K562 (cell line): Measurements from ENCODE around the gene RSBN1L. TPM values are rescaled to one million over a fixed set of nuclear protein-coding genes. Genes with fewer than 3 reads are reported as not detected.

Experiments
- BHLHE40 ChIP-seq: IDR thresholded peaks from 2 replicates; pipeline ENCODE4 v1.6.1; 2011; ENCODE audit warnings: low read length, improper control_type of control experiment
- BRD9 ChIP-seq: fragments of 450-650 bp; IDR thresholded peaks from 2 replicates; pipeline ENCODE4 v1.6.1; 2018; ENCODE audit warnings: low read depth; ENCODE audit not compliant: partially characterized antibody
- CBFA2T3 ChIP-seq: fragments of 450-650 bp; IDR thresholded peaks from 2 replicates; pipeline ENCODE4 v1.6.1; 2017
- ELF1 ChIP-seq: fragments of 200-800 bp; sonication (Bioruptor generic); IDR thresholded peaks from 2 replicates; pipeline ENCODE4 v1.6.1; 2016; ENCODE audit warnings: missing genetic modification characterization, missing compliant biosample characterization
- ETS2 ChIP-seq: IDR thresholded peaks from 2 replicates; pipeline ENCODE4 v1.6.1; 2016; ENCODE audit warnings: borderline replicate concordance, missing genetic modification characterization, mild to moderate bottlenecking, moderate library complexity, missing compliant biosample characterization; ENCODE audit not compliant: poor library complexity, severe bottlenecking
- HCFC1 ChIP-seq: IDR thresholded peaks from 2 replicates; pipeline ENCODE4 v1.6.1; 2012; ENCODE audit warnings: low read depth, low read length, improper control_type of control experiment
- HNRNPL ChIP-seq: fragments of 200-400 bp; formaldehyde crosslinking; IDR thresholded peaks from 2 replicates; pipeline ENCODE4 v1.6.1; 2017; ENCODE audit warnings: low read depth, mild to moderate bottlenecking, low read length
- MTA2 ChIP-seq: fragments of 450-650 bp; IDR thresholded peaks from 2 replicates; pipeline ENCODE4 v1.6.1; 2016; ENCODE audit warnings: low read depth
- MYC ChIP-seq, 2 experiments: fragments of 250-450 bp in 1 of 2; sonication (Bioruptor Pico) in 1 of 2; IDR thresholded peaks; 2 replicates each; pipeline versions ENCODE4 v1.5.1 to v1.6.1; 2012 to 2021; ENCODE audit warnings: low read depth in 2 of 2, borderline replicate concordance in 1 of 2, improper control_type of control experiment in 1 of 2, low read length in 1 of 2, mild to moderate bottlenecking in 1 of 2, moderate library complexity in 1 of 2
- PTTG1 ChIP-seq: fragments of 450-650 bp; IDR thresholded peaks from 2 replicates; pipeline ENCODE4 v1.6.1; 2016; ENCODE audit warnings: low read depth, mild to moderate bottlenecking, missing genetic modification characterization, missing compliant biosample characterization
- RFX7 ChIP-seq: fragments of 250-450 bp; sonication (Bioruptor Pico); IDR thresholded peaks from 2 replicates; pipeline ENCODE4 v1.5.1; 2021; ENCODE audit warnings: mild to moderate bottlenecking
- TGIF2 ChIP-seq: sonication (generic); formaldehyde crosslinking; IDR thresholded peaks from 2 replicates; pipeline ENCODE4 v1.8.1; 2022; ENCODE audit warnings: mild to moderate bottlenecking, missing genetic modification reagents, moderate library complexity
- TRIM24 ChIP-seq, 2 experiments: fragments of 450-650 bp; IDR thresholded peaks; 2 replicates each; pipeline ENCODE4 v1.6.1; 2016
- ZFP1 ChIP-seq: fragments of 450-650 bp; formaldehyde crosslinking; IDR thresholded peaks from 2 replicates; pipeline ENCODE4 v1.4.0; 2020; ENCODE audit warnings: mild to moderate bottlenecking, mixed read lengths
- ZNF263 ChIP-seq: sonication (generic); formaldehyde crosslinking; IDR thresholded peaks from 2 replicates; pipeline ENCODE4 v1.8.0; 2022; ENCODE audit warnings: mild to moderate bottlenecking, missing genetic modification reagents, borderline replicate concordance
- ZNF699 ChIP-seq: fragments of 250-450 bp; sonication (Bioruptor Pico); IDR thresholded peaks from 2 replicates; pipeline ENCODE4 v1.8.0; 2021; ENCODE audit warnings: mild to moderate bottlenecking, moderate library complexity; ENCODE audit not compliant: insufficient replicate concordance
- ZNF785 ChIP-seq: fragments of 250-450 bp; sonication (Bioruptor Pico); IDR thresholded peaks from 2 replicates; pipeline ENCODE4 v1.4.0; 2020; ENCODE audit warnings: mild to moderate bottlenecking
- polyA plus RNA-seq, 8 experiments: library from polyadenylated mRNA; depleted of rRNA in 4 of 8; stranded (reverse) in 5 of 8; unstranded in 3 of 8; fragments of >200 nt; fragmentation: Nextera tagmentation in 2 of 8; fragmentation: Illumina TruSeq in 1 of 8; extraction: Ambion mirVana in 2 of 8; extraction: Trizol in 1 of 8; gene quantifications; 2 replicates each; pipeline versions ENCODE4 v1.2.1 to v1.2.3, GENCODE V29; 2011 to 2014; ENCODE audit warnings: inconsistent platforms in 1 of 8, missing spikeins in 1 of 8
- total RNA-seq, 7 experiments: library from RNA; depleted of rRNA in 6 of 7; stranded (reverse); fragments of >200 nt in 6 of 7; fragmentation: Illumina TruSeq in 2 of 7; extraction: Trizol in 2 of 7; gene quantifications; 2 replicates each; pipeline versions ENCODE4 v1.2.1 to v1.2.3, GENCODE V29; 2011 to 2021; ENCODE audit warnings: low replicate concordance in 1 of 7
- TF ChIP-seq, protein P1 (sequence below), 2 experiments: fragments of 250-450 bp in 1 of 2; fragments of 450-650 bp in 1 of 2; sonication (Bioruptor Pico) in 1 of 2; IDR thresholded peaks; 2 replicates each; pipeline versions ENCODE4 v1.6.1 to v1.8.0; 2016 to 2021; ENCODE audit warnings: mild to moderate bottlenecking in 2 of 2, moderate library complexity in 2 of 2, missing compliant biosample characterization in 1 of 2, missing genetic modification characterization in 1 of 2
- TF ChIP-seq, protein P2 (sequence below): sonication (generic); formaldehyde crosslinking; IDR thresholded peaks from 2 replicates; pipeline ENCODE4 v1.8.1; 2023; ENCODE audit warnings: missing genetic modification reagents, mild to moderate bottlenecking, borderline replicate concordance

Gene RSBN1L
- total and polyA plus RNA-seq, 9 of the 15 experiments (the other 6 are each of a cell fraction or from before 2014, with no cell fraction given) = 6.2 to 35.2 (median 20.1) TPM

DNA sequence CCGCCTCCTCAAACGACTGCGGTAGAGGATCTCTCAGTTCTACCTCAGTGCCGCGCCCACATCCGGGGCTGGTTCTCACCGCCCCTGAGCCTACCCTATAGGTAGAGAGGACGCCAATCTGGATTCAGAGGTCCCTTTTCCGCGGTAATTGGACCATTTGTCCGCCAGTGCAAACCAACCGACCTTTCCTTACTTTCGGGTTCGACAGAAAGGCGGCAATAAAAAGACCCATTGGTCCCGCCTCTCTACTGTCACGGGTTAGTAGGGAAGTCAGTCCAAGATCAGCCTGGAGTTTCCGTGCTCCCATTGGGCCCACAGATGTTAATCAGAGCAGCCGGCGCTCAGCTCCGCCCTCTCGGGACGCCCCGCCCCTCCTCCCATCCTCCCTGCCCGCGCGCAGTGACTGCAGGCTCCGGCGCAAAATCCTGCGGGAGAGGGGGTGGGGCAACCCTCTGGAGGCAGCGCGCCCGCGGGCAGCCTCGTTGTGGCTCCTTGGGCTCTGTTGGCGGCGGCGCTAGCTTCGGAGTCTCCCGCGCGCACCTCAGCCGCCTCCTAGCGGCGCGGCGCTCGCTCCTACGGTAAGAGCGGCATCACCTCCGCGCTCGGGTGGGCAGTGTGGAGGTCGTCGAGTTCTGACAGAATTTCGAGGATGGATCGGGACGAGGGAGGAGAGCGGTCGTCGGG is 102.3 kb downstream of the RSBN1L start, which contains the start of the genes PHTF2 and TMEM60 (continued):
- TF ChIP-seq ETS2 (no peak), PTTG1 (tag) (no peak), ZNF699 (CRISPR knock-in tag) (no peak), CBFA2T3 (no peak), ZNF785 (CRISPR knock-in tag) (0 out of 2 replicates have a peak, but pooled peaks have one; percentile 19), HNRNPL (peak; percentile 91), MTA2 (no peak), ZNF263 (peak; percentile 91), ZFP1 (no peak), ELF1 (tag) (peak; percentile 50), HCFC1 (no peak; the same call in none of the 2 replicates), TRIM24 (IDR thresholded peaks at IDR 0.05) (peak in 1 of 2 experiments; percentile 60; a peak in 1 of 4 replicates), TGIF2 (CRISPR knock-in tag) (0 out of 2 replicates have a peak, but pooled peaks have one; percentile 72), BHLHE40 (0 out of 2 replicates have a peak, but pooled peaks have one; percentile 41), MYC (IDR thresholded peaks at IDR 0.05; ENCODE audit: low read depth, low read length) (peak; percentile 90), MYC (CRISPR knock-in tag; IDR thresholded peaks at IDR 0.05; ENCODE audit: borderline replicate concordance, low read depth) (0 out of 2 replicates have a peak, but pooled peaks have one; percentile 31), BRD9 (peak; percentile 34), RFX7 (CRISPR knock-in tag) (no peak)
- TF ChIP-seq, protein P1, sequence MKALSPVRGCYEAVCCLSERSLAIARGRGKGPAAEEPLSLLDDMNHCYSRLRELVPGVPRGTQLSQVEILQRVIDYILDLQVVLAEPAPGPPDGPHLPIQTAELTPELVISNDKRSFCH (CRISPR knock-in tag; IDR thresholded peaks at IDR 0.05) = no peak
- TF ChIP-seq, protein P1 (tag; IDR thresholded peaks at IDR 0.05) = no peak
- TF ChIP-seq, protein P2, sequence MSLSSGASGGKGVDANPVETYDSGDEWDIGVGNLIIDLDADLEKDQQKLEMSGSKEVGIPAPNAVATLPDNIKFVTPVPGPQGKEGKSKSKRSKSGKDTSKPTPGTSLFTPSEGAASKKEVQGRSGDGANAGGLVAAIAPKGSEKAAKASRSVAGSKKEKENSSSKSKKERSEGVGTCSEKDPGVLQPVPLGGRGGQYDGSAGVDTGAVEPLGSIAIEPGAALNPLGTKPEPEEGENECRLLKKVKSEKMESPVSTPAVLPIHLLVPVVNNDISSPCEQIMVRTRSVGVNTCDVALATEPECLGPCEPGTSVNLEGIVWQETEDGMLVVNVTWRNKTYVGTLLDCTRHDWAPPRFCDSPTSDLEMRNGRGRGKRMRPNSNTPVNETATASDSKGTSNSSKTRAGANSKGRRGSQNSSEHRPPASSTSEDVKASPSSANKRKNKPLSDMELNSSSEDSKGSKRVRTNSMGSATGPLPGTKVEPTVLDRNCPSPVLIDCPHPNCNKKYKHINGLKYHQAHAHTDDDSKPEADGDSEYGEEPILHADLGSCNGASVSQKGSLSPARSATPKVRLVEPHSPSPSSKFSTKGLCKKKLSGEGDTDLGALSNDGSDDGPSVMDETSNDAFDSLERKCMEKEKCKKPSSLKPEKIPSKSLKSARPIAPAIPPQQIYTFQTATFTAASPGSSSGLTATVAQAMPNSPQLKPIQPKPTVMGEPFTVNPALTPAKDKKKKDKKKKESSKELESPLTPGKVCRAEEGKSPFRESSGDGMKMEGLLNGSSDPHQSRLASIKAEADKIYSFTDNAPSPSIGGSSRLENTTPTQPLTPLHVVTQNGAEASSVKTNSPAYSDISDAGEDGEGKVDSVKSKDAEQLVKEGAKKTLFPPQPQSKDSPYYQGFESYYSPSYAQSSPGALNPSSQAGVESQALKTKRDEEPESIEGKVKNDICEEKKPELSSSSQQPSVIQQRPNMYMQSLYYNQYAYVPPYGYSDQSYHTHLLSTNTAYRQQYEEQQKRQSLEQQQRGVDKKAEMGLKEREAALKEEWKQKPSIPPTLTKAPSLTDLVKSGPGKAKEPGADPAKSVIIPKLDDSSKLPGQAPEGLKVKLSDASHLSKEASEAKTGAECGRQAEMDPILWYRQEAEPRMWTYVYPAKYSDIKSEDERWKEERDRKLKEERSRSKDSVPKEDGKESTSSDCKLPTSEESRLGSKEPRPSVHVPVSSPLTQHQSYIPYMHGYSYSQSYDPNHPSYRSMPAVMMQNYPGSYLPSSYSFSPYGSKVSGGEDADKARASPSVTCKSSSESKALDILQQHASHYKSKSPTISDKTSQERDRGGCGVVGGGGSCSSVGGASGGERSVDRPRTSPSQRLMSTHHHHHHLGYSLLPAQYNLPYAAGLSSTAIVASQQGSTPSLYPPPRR (CRISPR knock-in tag) = peak; percentile 52; the same call in 1 of the 2 replicates
